H1 (cell line): ENCODE results near the gene MYNN.

Source experiments
- ATF3 ChIP-seq: IDR thresholded peaks from 2 replicates; pipeline ENCODE4 v1.6.1; 2011; ENCODE audit warnings: low read depth, mild to moderate bottlenecking, low read length; ENCODE audit not compliant: insufficient read depth
- CTCF ChIP-seq, 3 experiments: IDR thresholded peaks; 1 replicate in 2 of 3; 2 replicates in 1 of 3; pipeline versions ENCODE4 v1.5.1 to v1.6.1; 2011; ENCODE audit warnings: low read length in 3 of 3, mild to moderate bottlenecking in 3 of 3, inconsistent platforms in 2 of 3, low read depth in 1 of 3, moderate library complexity in 1 of 3; ENCODE audit not compliant: insufficient read depth in 1 of 3; ENCODE audit errors: control extremely low read depth in 1 of 3
- EZH2 ChIP-seq: fragments of 200-600 bp; sonication (generic); IDR thresholded peaks from 2 replicates; pipeline ENCODE4 v1.7.1; 2012; ENCODE audit warnings: low read depth, mild to moderate bottlenecking, moderate library complexity, low read length, inconsistent platforms; ENCODE audit not compliant: severe bottlenecking
- GTF2F1 ChIP-seq: IDR thresholded peaks from 2 replicates; pipeline ENCODE4 v1.6.1; 2012; ENCODE audit warnings: low read depth, low read length, improper control_type of control experiment, borderline replicate concordance
- RBBP5 ChIP-seq: IDR thresholded peaks from 2 replicates; pipeline ENCODE4 v1.7.1; 2012; ENCODE audit warnings: low read depth, mild to moderate bottlenecking, inconsistent platforms, low read length, moderate library complexity, borderline replicate concordance
- RFX5 ChIP-seq: IDR thresholded peaks from 2 replicates; pipeline ENCODE4 v1.6.1; 2011; ENCODE audit warnings: low read depth, low read length, improper control_type of control experiment, borderline replicate concordance
- SIRT6 ChIP-seq: IDR thresholded peaks from one replicate; pipeline ENCODE4 v1.7.1; 2012; ENCODE audit warnings: low read length, inconsistent platforms
- SP2 ChIP-seq: IDR thresholded peaks from 2 replicates; pipeline ENCODE4 v1.6.1; 2012; ENCODE audit warnings: mild to moderate bottlenecking, low read length, inconsistent platforms
- TBP ChIP-seq: IDR thresholded peaks from 2 replicates; pipeline ENCODE4 v1.6.1; 2011; ENCODE audit warnings: low read depth, low read length, improper control_type of control experiment
- TF ChIP-seq, protein P1 (sequence below): IDR thresholded peaks from 2 replicates; pipeline ENCODE4 v1.6.1; 2012; ENCODE audit warnings: inconsistent platforms

DNA sequence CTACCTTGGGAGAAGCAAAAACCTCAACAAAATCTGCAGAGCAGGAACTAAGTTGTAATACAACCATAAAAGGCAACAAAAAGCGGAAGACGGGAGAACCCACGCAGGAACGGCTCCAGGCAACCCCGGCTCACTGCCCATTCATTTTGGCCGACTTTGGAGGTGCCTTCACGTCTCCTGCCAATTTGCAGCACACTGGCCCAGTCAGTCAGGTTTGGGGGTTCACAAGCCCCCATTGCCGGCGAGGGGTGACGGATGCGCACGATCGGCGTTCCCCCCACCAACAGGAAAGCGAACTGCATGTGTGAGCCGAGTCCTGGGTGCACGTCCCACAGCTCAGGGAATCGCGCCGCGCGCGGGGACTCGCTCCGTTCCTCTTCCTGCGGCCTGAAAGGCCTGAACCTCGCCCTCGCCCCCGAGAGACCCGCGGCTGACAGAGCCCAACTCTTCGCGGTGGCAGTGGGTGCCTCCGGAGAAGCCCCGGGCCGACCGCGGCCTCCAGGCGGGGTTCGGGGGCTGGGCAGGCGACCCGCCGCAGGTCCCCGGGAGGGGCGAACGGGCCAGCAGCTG, 8.8 kb upstream of the MYNN start:
- TF ChIP-seq SIRT6 (no peak), SP2 (no peak), ATF3 (no peak), RBBP5 (peak; percentile 54; the same call in 1 of the 2 replicates), TBP (no peak), GTF2F1 (no peak), CTCF (IDR thresholded peaks at IDR 0.05; ENCODE audit: control extremely low read depth in 1 of 3, insufficient read depth in 1 of 3, low read depth in 1 of 3, low read length in 3 of 3) (no peak), EZH2 (no peak), RFX5 (no peak)
- TF ChIP-seq, protein P1, sequence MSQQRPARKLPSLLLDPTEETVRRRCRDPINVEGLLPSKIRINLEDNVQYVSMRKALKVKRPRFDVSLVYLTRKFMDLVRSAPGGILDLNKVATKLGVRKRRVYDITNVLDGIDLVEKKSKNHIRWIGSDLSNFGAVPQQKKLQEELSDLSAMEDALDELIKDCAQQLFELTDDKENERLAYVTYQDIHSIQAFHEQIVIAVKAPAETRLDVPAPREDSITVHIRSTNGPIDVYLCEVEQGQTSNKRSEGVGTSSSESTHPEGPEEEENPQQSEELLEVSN: no peak
